OCI-LY3 (cell line): ENCODE results near the gene PLXNC1.
A peak's percentile ranks its signal among the peaks of the same experiment; 100 is the strongest.

Experiments used
- H2AFZ ChIP-seq: fragments of 200-600, 300-600 bp; shearing (Covaris generic); 2 replicates; pipeline ENCODE4 v1.6.0; 2014; ENCODE audit warnings: antibody characterized with exemption, low read depth, low read length
- H3K27ac ChIP-seq: fragments of 200-600, 300-600 bp; sonication (generic); 2 replicates; pipeline ENCODE4 v1.5.1; 2014; ENCODE audit warnings: mild to moderate bottlenecking, low read length, moderate library complexity, mixed read lengths
- H3K27me3 ChIP-seq: fragments of 200-600, 300-600 bp; sonication (generic); 2 replicates; pipeline ENCODE4 v1.6.1; 2014; ENCODE audit warnings: low read depth, low read length, mixed read lengths
- H3K36me3 ChIP-seq: fragments of 200-600, 300-600 bp; sonication (generic); replicated peaks from 2 replicates; pipeline ENCODE3; 2014; ENCODE audit warnings: low read depth, low read length, mixed read lengths
- H3K4me1 ChIP-seq: fragments of 300-600, 200-600 bp; sonication (generic); 2 replicates; pipeline ENCODE4 v1.6.1; 2014; ENCODE audit warnings: low read length, mixed read lengths
- H3K4me2 ChIP-seq: fragments of 200-600, 300-600 bp; sonication (generic); 2 replicates; pipeline ENCODE4 v1.6.1; 2014; ENCODE audit warnings: low read length, mixed read lengths
- H3K4me3 ChIP-seq: fragments of 300-600, 200-600 bp; sonication (generic); 2 replicates; pipeline ENCODE4 v1.5.1; 2014; ENCODE audit warnings: antibody characterized with exemption, mild to moderate bottlenecking, low read length, moderate library complexity
- H3K79me2 ChIP-seq: fragments of 300-600, 200-600 bp; shearing (Covaris generic); 2 replicates; pipeline ENCODE4 v1.6.1; 2014; ENCODE audit warnings: mild to moderate bottlenecking, low read length, mixed read lengths
- H3K9ac ChIP-seq: fragments of 300-600, 200-600 bp; shearing (Covaris generic); 2 replicates; pipeline ENCODE4 v1.6.0; 2014; ENCODE audit warnings: mild to moderate bottlenecking, low read length, moderate library complexity
- H3K9me3 ChIP-seq: fragments of 200-600, 300-600 bp; shearing (Covaris generic); 2 replicates; pipeline ENCODE4 v1.6.1; 2014; ENCODE audit warnings: low read length, mixed read lengths; ENCODE audit not compliant: insufficient read depth
- H4K20me1 ChIP-seq: fragments of 200-600, 300-600 bp; sonication (generic); 2 replicates; pipeline ENCODE4 v1.6.1; 2016; ENCODE audit warnings: low read length, mixed read lengths; ENCODE audit not compliant: insufficient read depth
- EZH2phosphoT487 ChIP-seq: fragments of 200-600 bp; shearing (Covaris generic); IDR thresholded peaks from 2 replicates; pipeline ENCODE4 v1.6.1; 2018; ENCODE audit warnings: antibody characterized with exemption, mixed run types, low read depth
- TF ChIP-seq, protein P1 (sequence below): fragments of 200-600, 300-600 bp; sonication (generic); IDR thresholded peaks from 2 replicates; pipeline ENCODE4 v1.5.1; 2014; ENCODE audit warnings: antibody characterized with exemption, low read length, low read depth

Gene PLXNC1

GRCh38 chr12:94264736-94265485, 116.5 kb downstream of the PLXNC1 start:
- H3K27me3 ChIP-seq = no peaks in the 10 kb centered on the region
- no peak overlapping the region for H2AFZ ChIP-seq
- no peak overlapping the region for H3K27ac ChIP-seq
- H4K20me1 ChIP-seq = no peaks in the 10 kb centered on the region
- no peak overlapping the region for H3K4me3 ChIP-seq
- H3K79me2 ChIP-seq = no peaks in the 10 kb centered on the region
- peaks cover 63% of the 10 kb centered on the region for H3K4me1 ChIP-seq
- H3K9me3 ChIP-seq = no peaks in the 10 kb centered on the region
- no peak for TF ChIP-seq EZH2phosphoT487
- TF ChIP-seq, protein P1, sequence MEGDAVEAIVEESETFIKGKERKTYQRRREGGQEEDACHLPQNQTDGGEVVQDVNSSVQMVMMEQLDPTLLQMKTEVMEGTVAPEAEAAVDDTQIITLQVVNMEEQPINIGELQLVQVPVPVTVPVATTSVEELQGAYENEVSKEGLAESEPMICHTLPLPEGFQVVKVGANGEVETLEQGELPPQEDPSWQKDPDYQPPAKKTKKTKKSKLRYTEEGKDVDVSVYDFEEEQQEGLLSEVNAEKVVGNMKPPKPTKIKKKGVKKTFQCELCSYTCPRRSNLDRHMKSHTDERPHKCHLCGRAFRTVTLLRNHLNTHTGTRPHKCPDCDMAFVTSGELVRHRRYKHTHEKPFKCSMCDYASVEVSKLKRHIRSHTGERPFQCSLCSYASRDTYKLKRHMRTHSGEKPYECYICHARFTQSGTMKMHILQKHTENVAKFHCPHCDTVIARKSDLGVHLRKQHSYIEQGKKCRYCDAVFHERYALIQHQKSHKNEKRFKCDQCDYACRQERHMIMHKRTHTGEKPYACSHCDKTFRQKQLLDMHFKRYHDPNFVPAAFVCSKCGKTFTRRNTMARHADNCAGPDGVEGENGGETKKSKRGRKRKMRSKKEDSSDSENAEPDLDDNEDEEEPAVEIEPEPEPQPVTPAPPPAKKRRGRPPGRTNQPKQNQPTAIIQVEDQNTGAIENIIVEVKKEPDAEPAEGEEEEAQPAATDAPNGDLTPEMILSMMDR = no peak
- H3K4me2 ChIP-seq = no peak overlapping the region
- H3K36me3 ChIP-seq = no peaks in the 10 kb centered on the region
- no peak overlapping the region for H3K9ac ChIP-seq

DNA sequence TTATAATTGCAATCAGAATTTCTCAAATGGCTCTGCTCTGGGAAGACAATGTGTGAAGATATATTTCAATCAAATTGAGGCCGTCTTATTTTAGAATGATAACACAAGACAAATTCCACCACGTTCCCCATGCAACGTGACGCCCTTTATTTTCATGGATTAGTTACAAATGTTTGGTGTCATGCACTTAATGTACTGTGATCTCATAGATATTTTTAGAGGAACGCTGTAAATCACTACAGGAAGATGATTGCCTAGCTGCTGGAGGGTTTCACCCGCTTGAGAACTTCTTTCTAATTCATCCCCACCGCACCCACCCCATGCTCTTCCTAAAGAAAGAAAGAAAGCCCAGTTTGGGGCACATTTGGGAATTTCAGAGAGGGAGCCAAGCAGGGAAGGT, 117.2 kb downstream of the PLXNC1 start:
- Histone ChIP-seq H3K4me3 (no peak overlapping the region), H3K36me3 (no peaks in the 10 kb centered on the region), H3K9me3 (no peaks in the 10 kb centered on the region), H3K4me1 (peaks cover 69% of the 10 kb centered on the region), H3K27me3 (no peaks in the 10 kb centered on the region), H3K4me2 (no peak overlapping the region), H3K27ac (no peak overlapping the region), H4K20me1 (no peaks in the 10 kb centered on the region), H2AFZ (no peak overlapping the region), H3K79me2 (no peaks in the 10 kb centered on the region), H3K9ac (no peak overlapping the region)
- TF ChIP-seq EZH2phosphoT487 = no peak
- TF ChIP-seq, protein P1 = no peak

GRCh38 chr12:94265966-94266745, 117.8 kb downstream of the PLXNC1 start:
- Histone ChIP-seq H4K20me1 (no peaks in the 10 kb centered on the region), H3K9me3 (no peaks in the 10 kb centered on the region), H3K4me3 (no peak overlapping the region), H3K36me3 (no peaks in the 10 kb centered on the region), H2AFZ (no peak overlapping the region), H3K27ac (no peak overlapping the region), H3K27me3 (no peaks in the 10 kb centered on the region), H3K79me2 (no peaks in the 10 kb centered on the region), H3K9ac (no peak overlapping the region), H3K4me1 (peaks cover 75% of the 10 kb centered on the region), H3K4me2 (no peak overlapping the region)
- TF ChIP-seq, protein P1 = no peak
- no peak for TF ChIP-seq EZH2phosphoT487

DNA sequence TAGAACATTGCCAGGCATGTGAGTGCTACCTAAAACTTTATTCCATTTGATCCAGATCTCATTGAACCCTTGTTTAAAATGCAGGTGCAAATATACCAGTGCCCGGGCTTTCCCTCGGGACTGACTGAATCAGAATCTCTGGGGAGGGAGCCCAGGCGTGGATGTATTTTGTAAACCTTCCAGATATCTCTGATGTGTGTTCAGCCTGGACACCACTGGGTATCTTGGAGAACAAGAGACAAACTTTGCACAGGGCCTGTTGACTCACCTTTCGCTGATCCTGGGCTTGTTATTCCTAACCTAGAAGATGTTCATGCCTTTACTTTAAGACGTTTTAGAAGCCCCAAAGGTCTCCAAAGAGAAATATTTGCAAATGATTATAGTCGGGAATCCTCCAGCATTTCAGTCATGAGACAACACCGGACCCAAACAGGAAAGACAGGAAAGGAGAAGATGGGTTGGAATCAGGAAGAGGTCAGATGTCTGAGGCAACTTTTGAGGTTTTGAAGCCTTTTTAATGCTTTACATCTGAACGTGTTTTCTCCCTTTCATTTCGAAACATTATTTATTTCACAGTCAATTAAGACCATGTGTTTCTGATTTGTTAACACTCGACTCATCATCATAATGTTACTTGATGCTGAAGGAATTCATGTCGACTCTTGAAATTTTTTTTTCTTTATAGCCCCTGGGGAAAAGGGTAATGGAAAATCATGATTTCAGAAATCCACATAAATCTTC, 118.6 kb downstream of the PLXNC1 start:
- peak overlapping the region; percentile 55 for H3K27ac ChIP-seq
- H3K79me2 ChIP-seq = no peaks in the 10 kb centered on the region
- no peaks in the 10 kb centered on the region for H3K27me3 ChIP-seq
- no peaks in the 10 kb centered on the region for H3K36me3 ChIP-seq
- H4K20me1 ChIP-seq = no peaks in the 10 kb centered on the region
- TF ChIP-seq, protein P1 = no peak
- TF ChIP-seq EZH2phosphoT487 = no peak
- H3K4me2 ChIP-seq = peak overlapping the region; percentile 70
- no peaks in the 10 kb centered on the region for H3K9me3 ChIP-seq
- H3K4me1 ChIP-seq = peaks cover 75% of the 10 kb centered on the region
- peak overlapping the region; percentile 24; the same call in 1 of the 2 replicates for H3K9ac ChIP-seq
- H2AFZ ChIP-seq = no peak overlapping the region
- H3K4me3 ChIP-seq = peak overlapping the region; percentile 40
